Upper lobe of left lung (tissue), 4 donors: ENCODE results near the gene MYF6.

Source experiments
- CTCF ChIP-seq, 6 experiments: fragments of 450-650 bp in 4 of 6; fragments of 200-600 bp in 2 of 6; sonication (generic) in 2 of 6; IDR thresholded peaks; one replicate each; pipeline ENCODE4 v1.5.1; 2016 to 2019; ENCODE audit warnings: antibody characterized with exemption in 6 of 6
- EP300 ChIP-seq, 4 donors: sonication (generic); formaldehyde crosslinking; IDR thresholded peaks; one replicate each; pipeline ENCODE4 v1.5.1; 2017; ENCODE audit warnings: antibody characterized with exemption in 4 of 4, control low read depth in 2 of 4
- POLR2A ChIP-seq, 4 donors: fragments of 450-650 bp; IDR thresholded peaks; one replicate each; pipeline ENCODE4 v1.5.1; 2016 to 2017; ENCODE audit warnings: antibody characterized with exemption in 4 of 4, mild to moderate bottlenecking in 2 of 4
- POLR2AphosphoS5 ChIP-seq, 2 donors: sonication (generic); formaldehyde crosslinking; IDR thresholded peaks; one replicate each; pipeline ENCODE4 v1.5.1; 2017; ENCODE audit warnings: antibody characterized with exemption in 2 of 2

DNA sequence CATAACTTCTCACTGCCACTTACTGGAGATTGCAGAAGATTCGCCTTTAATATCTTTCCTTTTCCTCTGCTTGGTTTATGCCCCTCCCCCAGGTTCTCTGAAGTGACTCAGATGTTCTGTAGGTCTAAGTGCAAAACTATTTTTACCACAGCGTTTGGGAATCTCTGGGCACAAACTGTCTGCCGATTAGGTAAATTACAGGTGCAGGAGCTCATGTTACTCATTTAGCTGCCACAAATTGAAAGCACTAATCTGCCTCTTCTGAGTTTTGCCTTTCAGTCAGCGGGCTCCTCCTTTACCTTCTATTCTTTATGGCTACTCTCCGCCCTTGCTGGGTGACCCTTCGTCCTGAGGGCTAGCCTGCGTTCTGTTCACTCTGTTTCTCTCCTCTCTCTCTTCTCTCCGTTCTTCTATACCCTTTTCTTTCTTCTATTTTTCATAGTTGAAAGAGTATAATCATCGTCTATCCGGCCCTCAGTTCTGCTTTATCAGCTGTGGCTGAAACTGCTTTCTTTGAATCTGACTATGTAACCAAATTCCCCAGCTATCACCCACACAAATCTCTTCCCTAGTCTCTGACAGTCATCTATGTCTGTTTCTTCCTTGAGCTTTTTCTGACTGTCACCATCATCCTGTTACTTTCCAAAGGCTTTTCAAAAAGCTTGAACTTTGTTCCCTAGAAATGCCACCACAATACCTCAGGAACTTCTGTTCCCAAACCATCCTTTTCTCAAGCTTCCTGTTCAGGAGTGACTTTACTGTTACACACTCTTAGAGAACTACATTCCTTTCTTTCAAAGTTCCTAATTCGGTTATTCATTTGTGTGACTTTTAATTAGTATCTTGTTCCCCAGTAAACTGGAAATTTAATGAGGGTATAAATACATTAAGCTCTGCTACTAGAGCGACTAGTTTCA, 4.3 kb upstream of the MYF6 start:
- no peak for TF ChIP-seq CTCF (IDR thresholded peaks at IDR 0.05)
- TF ChIP-seq EP300 (IDR thresholded peaks at IDR 0.05), result no peak
- TF ChIP-seq POLR2A (IDR thresholded peaks at IDR 0.05), result no peak
- no peak for TF ChIP-seq POLR2AphosphoS5 (IDR thresholded peaks at IDR 0.05)
